Neural cell (in vitro differentiated cells): ENCODE data around the gene MARCHF11.

ENCODE experiments used
- CTCF ChIP-seq: fragments of 450-650 bp; IDR thresholded peaks from 2 replicates; pipeline ENCODE4 v1.5.1; 2014; ENCODE audit warnings: antibody characterized with exemption, mild to moderate bottlenecking, moderate library complexity; ENCODE audit not compliant: poor library complexity, severe bottlenecking
- EZH2 ChIP-seq: fragments of 200-600, 300-800 bp; shearing (Covaris generic), sonication (generic); IDR thresholded peaks from 2 replicates; pipeline ENCODE4 v1.6.1; 2014; ENCODE audit warnings: antibody characterized with exemption, low read length, borderline replicate concordance, mild to moderate bottlenecking; ENCODE audit not compliant: insufficient read depth, poor library complexity, severe bottlenecking
- POLR2AphosphoS5 ChIP-seq: IDR thresholded peaks from 2 replicates; pipeline ENCODE4 v1.6.1; 2012
- REST ChIP-seq: IDR thresholded peaks from 2 replicates; pipeline ENCODE4 v1.6.1; 2012; ENCODE audit warnings: borderline replicate concordance

- TF ChIP-seq CTCF = no peak
- no peak for TF ChIP-seq EZH2
- no peak for TF ChIP-seq POLR2AphosphoS5
- TF ChIP-seq REST = no peak
Measured at GRCh38 chr5:16120579-16120978, 59.0 kb downstream of the MARCHF11 start.
